Cardiac fibroblast (primary cell): ENCODE measurements around the gene APAF1.

Experiments used
- DNase-seq, 2 donors: peaks; one replicate each; pipeline versions ENCODE4 v3.0.0 to v3.0.0-alpha.2; 2010; ENCODE audit warnings: low read depth in 2 of 2
- H3K4me3 ChIP-seq, 2 donors: replicated peaks in 1 of 2; 1 replicate in 1 of 2; 2 replicates in 1 of 2; pipeline ENCODE4 v1.5.1; 2011; ENCODE audit warnings: low read depth in 2 of 2, low read length in 2 of 2, mild to moderate bottlenecking in 2 of 2, moderate library complexity in 1 of 2
- TF ChIP-seq, protein P1 (sequence below): IDR thresholded peaks from one replicate; pipeline ENCODE4 v1.5.1; 2011; ENCODE audit warnings: low read depth, mild to moderate bottlenecking, low read length, inconsistent platforms

APAF1 gene

DNA sequence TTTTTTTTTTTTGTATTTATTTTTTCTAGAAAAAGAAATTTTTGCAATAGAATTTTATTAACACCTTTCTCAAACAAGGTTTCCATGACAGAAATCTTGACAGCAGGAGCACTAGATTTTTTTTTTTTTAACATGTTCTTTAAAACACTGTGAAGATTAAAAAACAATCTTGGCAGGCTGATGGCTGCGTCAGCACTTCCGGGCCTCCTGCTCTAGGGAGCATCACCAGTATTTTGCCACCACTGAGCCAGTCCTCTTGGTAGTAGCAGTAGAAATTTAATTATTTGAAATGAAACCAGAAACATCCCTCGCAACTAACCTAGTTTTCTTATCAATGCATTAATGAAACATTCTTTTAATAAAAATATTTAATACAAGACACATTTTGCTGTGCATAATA lies 99.6 kb downstream of the APAF1 start:
- peak; percentile 34 to 43 for DNase-seq
- TF ChIP-seq, protein P1, sequence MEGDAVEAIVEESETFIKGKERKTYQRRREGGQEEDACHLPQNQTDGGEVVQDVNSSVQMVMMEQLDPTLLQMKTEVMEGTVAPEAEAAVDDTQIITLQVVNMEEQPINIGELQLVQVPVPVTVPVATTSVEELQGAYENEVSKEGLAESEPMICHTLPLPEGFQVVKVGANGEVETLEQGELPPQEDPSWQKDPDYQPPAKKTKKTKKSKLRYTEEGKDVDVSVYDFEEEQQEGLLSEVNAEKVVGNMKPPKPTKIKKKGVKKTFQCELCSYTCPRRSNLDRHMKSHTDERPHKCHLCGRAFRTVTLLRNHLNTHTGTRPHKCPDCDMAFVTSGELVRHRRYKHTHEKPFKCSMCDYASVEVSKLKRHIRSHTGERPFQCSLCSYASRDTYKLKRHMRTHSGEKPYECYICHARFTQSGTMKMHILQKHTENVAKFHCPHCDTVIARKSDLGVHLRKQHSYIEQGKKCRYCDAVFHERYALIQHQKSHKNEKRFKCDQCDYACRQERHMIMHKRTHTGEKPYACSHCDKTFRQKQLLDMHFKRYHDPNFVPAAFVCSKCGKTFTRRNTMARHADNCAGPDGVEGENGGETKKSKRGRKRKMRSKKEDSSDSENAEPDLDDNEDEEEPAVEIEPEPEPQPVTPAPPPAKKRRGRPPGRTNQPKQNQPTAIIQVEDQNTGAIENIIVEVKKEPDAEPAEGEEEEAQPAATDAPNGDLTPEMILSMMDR: no peak
- H3K4me3 ChIP-seq: no peak overlapping the region

DNA sequence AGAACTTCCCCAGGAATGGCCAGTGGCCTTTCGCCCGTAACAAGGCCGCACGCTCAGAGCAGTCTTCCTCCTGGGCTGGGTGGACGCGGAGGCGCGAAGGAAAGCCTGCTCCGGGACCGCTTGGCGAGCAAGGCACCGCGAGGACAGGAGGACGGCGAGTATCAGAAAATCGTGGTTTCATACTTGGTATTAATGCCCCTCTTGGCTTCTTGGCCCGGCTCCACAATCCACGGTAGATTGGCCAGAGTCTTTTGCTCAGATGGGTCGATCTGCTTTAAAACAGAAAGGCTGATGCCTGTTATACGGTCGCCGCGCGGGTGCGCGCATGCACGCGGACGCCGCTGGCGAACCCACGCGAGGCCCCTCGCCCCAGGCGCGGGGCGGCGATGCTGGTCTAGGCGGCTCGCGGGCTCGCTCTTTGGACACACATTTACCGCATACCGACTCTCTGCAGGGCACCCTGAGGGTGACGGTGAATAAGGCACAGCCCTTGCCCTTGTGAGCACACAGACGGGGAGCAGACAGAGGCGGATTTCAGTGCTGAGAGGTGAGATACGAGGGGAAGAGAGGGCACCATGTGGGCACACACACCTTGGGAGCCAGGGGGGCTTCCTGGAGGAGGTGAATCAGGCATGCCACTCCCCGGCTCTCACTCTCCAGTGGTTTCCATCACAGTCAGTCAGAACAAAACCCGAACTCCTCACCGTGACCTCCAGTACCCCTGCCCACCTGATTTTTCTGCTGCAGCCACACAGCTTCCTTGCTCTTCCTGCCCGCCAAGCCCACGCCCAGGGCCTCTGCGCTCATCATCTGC lies 100.7 kb downstream of the APAF1 start:
- peak overlapping the region; percentile 36 to 44 for H3K4me3 ChIP-seq
- TF ChIP-seq, protein P1: no peak
- peak; percentile 9 to 33 for DNase-seq

DNA sequence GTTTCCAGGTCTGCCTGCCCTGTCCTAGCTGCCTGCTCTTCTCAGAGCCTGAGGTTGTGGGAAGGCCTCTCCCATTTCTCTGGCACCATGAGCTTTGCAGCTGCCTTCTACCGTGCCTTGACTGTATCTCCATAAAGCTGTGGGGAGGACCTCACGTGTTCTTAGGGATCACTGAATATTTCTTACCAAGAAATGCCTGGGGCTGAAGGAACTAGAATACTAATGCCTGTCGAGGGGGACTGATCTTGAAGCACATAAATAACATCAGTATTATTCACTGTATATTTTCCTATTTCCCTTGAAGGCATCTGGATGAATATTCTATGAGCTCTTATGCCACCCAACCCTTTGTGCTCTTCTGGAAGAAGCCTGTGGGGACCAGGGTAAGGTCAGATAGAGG lies 103.4 kb downstream of the APAF1 start:
- TF ChIP-seq, protein P1: no peak
- H3K4me3 ChIP-seq: no peak overlapping the region
- DNase-seq: no peak

DNA sequence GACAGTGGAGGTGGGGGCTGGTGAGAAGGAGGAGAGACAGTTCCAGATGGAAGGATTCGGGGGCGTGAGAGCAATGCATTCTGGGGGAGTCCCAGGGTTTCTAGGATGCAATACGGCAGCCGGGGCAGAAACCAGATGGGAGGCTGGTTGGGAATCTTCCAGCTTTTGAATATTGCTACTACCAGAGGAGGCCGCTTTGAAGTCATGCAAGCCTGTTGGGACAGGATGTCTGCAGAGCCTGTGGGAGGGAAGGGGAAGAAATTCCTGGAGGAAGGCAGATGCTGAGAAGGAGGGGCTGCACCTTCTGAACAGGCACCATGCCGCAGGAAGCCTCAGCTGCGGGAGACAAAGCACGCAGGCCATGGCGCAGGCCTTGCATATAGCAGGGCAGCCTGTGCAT lies 105.4 kb downstream of the APAF1 start:
- no peak overlapping the region for H3K4me3 ChIP-seq
- TF ChIP-seq, protein P1: no peak
- DNase-seq: no peak

DNA sequence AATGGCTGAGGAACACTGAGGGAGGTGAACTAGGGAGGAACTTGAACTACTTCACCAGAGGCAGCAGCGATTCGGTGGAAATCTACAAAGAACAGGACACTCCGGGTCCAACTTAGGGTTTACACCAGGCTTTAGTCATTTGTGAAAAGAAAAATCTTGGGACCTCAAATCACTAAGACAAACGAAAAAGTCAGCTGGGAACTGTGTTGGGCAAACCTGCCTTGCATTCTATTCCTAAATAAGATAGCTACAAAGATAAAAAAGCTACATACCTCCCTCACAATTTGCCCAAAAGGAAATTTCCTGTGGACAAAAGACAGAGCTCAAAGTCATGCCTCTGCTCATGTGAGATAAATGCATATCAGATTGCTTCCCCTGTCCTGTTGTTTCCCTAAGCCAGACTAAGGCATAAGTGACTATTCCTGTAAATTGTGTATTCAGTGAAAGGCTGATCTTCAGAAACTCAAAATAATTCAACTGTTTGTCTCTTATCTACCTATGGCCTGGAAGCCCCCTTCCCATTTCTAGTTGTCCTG lies 106.6 kb downstream of the APAF1 start:
- TF ChIP-seq, protein P1: no peak
- no peak for DNase-seq
- no peak overlapping the region for H3K4me3 ChIP-seq

DNA sequence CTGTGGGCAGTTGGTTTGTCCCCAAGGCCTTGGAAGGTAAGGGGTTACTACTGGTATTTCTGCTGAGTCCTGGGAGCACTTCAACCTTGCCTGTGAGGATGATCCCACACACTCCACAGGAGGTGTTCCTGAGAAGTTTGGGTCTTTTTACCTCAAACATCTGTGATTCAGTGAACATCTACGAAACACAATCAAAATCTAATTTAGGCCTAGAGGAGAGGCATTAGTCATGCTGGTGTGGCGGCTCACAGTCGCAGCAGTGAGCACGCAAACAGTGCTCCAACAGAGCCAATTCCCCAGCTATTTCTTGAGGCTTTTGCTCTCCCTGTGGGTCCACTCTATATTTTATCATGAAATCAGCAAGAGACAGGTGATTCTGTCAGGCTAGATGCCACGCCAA lies 107.6 kb downstream of the APAF1 start:
- TF ChIP-seq, protein P1: no peak
- peak in 1 of 2 donors; percentile 59 for DNase-seq
- no peak overlapping the region for H3K4me3 ChIP-seq

DNA sequence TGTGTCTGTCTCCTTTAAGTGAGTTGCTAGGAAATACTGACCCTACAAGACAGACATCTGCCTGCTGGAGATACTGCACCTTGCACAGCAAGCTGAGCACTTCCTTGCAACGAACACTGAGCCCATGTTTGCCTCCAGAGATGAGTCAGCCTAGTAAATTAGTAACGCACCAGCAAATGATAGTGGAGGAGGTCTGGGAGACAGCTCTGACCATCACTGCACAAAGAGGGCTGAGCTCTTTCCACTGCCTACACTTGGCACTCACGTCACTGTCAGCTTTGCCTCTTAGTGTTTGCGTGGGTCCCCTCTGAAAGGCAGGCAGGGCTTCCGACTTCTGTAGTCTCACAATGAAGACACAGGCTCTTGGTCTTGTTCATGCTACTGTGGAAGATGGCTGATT lies 109.0 kb downstream of the APAF1 start:
- peak; percentile 6 to 64 for DNase-seq
- H3K4me3 ChIP-seq: no peak overlapping the region
- TF ChIP-seq, protein P1: no peak
